Adrenal gland (tissue), 12 donors: ENCODE results near the gene NCKIPSD. TPM values are rescaled to one million over a fixed set of nuclear protein-coding genes. Genes with fewer than 3 reads are reported as not detected.

ENCODE experiments used
- DNase-seq, 7 donors: peaks; one replicate each; pipeline ENCODE4 v3.0.0-alpha.2; 2019 to 2020
- H3K27ac ChIP-seq, 5 donors: fragments of 200-600 bp; sonication (generic) in 4 of 5; 1 replicate in 3 of 5; 2 replicates in 2 of 5; pipeline versions ENCODE4 v1.5.1 to v1.8.0; 2016 to 2020; ENCODE audit warnings: mild to moderate bottlenecking in 1 of 5
- H3K27me3 ChIP-seq: fragments of 200-600 bp; 2 replicates; pipeline ENCODE4 v1.8.0; 2021
- H3K36me3 ChIP-seq, 2 donors: fragments of 200-600 bp; replicated peaks in 1 of 2; 1 replicate in 1 of 2; 2 replicates in 1 of 2; pipeline versions ENCODE4 v1.5.1 to v1.8.0; 2018 to 2022
- H3K4me1 ChIP-seq, 2 donors: fragments of 200-600 bp; replicated peaks in 1 of 2; 1 replicate in 1 of 2; 2 replicates in 1 of 2; pipeline versions ENCODE4 v1.5.1 to v1.8.0; 2018 to 2021
- H3K4me3 ChIP-seq, 4 donors: fragments of 200-600 bp; sonication (generic) in 3 of 4; one replicate each; pipeline ENCODE4 v1.5.1; 2016 to 2018
- H3K9me3 ChIP-seq, 3 donors: fragments of 200-600 bp; sonication (generic) in 1 of 3; replicated peaks in 1 of 3; 1 replicate in 2 of 3; 2 replicates in 1 of 3; pipeline versions ENCODE4 v1.5.1 to v1.8.0; 2016 to 2021
- POLR2A ChIP-seq, 2 donors: fragments of 450-650 bp; IDR thresholded peaks; one replicate each; pipeline ENCODE4 v1.6.1; 2017; ENCODE audit warnings: antibody characterized with exemption in 2 of 2, mild to moderate bottlenecking in 2 of 2, moderate library complexity in 1 of 2
- WGBS, 4 donors: extraction: QIAGEN DNeasy Blood & Tissue Kit in 2 of 4; methylation state at CpG; one replicate each; pipeline versions ENCODE4 v1.1.5 to v1.1.7; 2013 to 2017; 5-methylcytosine and 5-hydroxymethylcytosine counted together
- intact Hi-C, 2 donors: fragments of 100-400 bp; cut with DNase I; formaldehyde crosslinking; loops; one replicate each; pipeline versions ENCODE4 v1.14.1 to v1.15.0; 2022 to 2023
- polyA plus RNA-seq, 3 donors: library from polyadenylated mRNA; stranded (reverse); fragments of 200-250 nt in 2 of 3; fragments of 350-450 nt in 1 of 3; fragmentation: Illumina TruSeq in 1 of 3; extraction: RNeasy Lipid Tissue Mini Kit (QIAGEN cat#74804) in 1 of 3; gene quantifications; one replicate each; pipeline ENCODE4 v1.2.3, GENCODE V29; 2013 to 2014
- total RNA-seq, 9 donors: library from RNA; depleted of rRNA in 4 of 9; stranded (reverse); fragments of >200 nt in 4 of 9; fragments of 120-200 nt in 1 of 9; fragmentation: NEBNext Ultra II Directional in 1 of 9; extraction: Animal tissue kit (Norgen Biotek cat#: 25700) in 1 of 9; gene quantifications; one replicate each; pipeline versions ENCODE4 v1.1.0 to v1.2.4, GENCODE V29; 2013 to 2023
- TF ChIP-seq, protein P1 (sequence below), 6 experiments: fragments of 450-650 bp in 4 of 6; fragments of 200-600 bp in 2 of 6; sonication (generic) in 1 of 6; IDR thresholded peaks; 1 replicate in 5 of 6; 2 replicates in 1 of 6; pipeline versions ENCODE4 v1.5.1 to v1.8.0; 2016 to 2021; ENCODE audit warnings: antibody characterized with exemption in 6 of 6, mild to moderate bottlenecking in 2 of 6, moderate library complexity in 1 of 6
- donor health status: healthy with polysubstance abuse.
- donor health status: Bipolar disorder and iron deficiency.
- donor health status: DM: yes; HTN: yes; CAD: no.
- donor health status: DM: no; HTN: no; CAD: no.
- donor health status: DM: no; HTN: no; CAD: no.
- donor health status: DM: yes; HTN: yes; CAD: no.

NCKIPSD gene
- total and polyA plus RNA-seq, 12 donors, result 14.0 to 78.7 (median 26.7) TPM

DNA sequence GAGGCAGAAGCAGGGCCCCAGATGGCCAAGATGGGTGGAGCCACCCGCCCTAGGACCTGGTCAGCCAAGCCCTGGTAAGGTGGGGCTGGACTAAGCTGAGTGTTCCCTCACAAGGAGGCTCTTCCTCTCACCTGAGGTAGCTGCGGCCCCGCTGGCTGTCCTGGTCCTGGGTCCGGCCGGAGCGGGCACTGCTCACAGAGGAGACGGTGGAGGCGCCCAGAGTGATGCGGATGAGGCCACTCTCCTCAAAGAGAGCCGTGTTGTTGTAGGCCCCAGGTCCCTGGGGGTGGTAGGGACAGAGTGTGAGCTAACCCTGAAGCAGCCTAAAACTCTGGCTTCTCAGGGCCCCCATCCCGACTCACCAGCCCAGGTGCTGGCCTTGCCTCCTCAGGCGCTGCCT lies 43.1 kb downstream of the NCKIPSD start:
- Histone ChIP-seq H3K4me3 (no peak overlapping the region), H3K9me3 (no peaks in the 10 kb centered on the region), H3K4me1 (no peaks in the 10 kb centered on the region), H3K27me3 (no peaks in the 10 kb centered on the region), H3K27ac (no peak overlapping the region), H3K36me3 (no peaks in the 10 kb centered on the region)
- WGBS, 4 donors, result 91 to 100% (median 94%) methylated on average over 1 to 12 of the region's 12 CpGs
- no peak for DNase-seq
- intact Hi-C loops, result no loop called here
- TF ChIP-seq POLR2A (IDR thresholded peaks at IDR 0.05), result no peak
- TF ChIP-seq, protein P1, sequence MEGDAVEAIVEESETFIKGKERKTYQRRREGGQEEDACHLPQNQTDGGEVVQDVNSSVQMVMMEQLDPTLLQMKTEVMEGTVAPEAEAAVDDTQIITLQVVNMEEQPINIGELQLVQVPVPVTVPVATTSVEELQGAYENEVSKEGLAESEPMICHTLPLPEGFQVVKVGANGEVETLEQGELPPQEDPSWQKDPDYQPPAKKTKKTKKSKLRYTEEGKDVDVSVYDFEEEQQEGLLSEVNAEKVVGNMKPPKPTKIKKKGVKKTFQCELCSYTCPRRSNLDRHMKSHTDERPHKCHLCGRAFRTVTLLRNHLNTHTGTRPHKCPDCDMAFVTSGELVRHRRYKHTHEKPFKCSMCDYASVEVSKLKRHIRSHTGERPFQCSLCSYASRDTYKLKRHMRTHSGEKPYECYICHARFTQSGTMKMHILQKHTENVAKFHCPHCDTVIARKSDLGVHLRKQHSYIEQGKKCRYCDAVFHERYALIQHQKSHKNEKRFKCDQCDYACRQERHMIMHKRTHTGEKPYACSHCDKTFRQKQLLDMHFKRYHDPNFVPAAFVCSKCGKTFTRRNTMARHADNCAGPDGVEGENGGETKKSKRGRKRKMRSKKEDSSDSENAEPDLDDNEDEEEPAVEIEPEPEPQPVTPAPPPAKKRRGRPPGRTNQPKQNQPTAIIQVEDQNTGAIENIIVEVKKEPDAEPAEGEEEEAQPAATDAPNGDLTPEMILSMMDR (IDR thresholded peaks at IDR 0.05), result no peak

DNA sequence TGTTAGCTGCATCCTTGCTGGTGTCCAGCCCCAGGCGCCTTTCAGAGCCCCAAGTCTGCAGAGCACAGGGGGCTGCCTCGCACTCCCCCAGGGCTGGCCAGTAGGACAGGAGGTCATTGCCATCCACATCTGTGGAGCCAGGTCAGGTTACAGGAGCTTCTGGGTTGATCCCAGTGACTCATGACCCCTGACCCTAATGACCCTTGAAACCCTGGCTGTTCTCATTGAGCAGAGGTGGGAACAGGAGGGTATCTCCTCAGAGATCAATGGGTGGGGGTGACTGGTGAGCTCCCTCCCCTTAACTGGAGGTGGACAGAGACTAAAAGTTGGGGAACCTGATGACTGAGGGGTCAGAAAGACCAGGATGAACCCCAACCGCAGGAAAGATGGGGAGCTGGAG lies 44.3 kb downstream of the NCKIPSD start:
- DNase-seq, result no peak
- H3K27me3 ChIP-seq, result no peaks in the 10 kb centered on the region
- H3K9me3 ChIP-seq, result no peaks in the 10 kb centered on the region
- no peak for TF ChIP-seq POLR2A (IDR thresholded peaks at IDR 0.05)
- TF ChIP-seq, protein P1 (IDR thresholded peaks at IDR 0.05), result no peak
- WGBS, 4 donors, result 89 to 100% (median 94%) methylated on average over 1 to 3 of the region's 3 CpGs
- H3K4me3 ChIP-seq, result no peak overlapping the region
- peaks cover 1 to 6% of the 10 kb centered on the region in 2 donors for H3K4me1 ChIP-seq
- H3K36me3 ChIP-seq, result no peaks in the 10 kb centered on the region
- H3K27ac ChIP-seq, result no peak overlapping the region
- intact Hi-C loops, result no loop called here

DNA sequence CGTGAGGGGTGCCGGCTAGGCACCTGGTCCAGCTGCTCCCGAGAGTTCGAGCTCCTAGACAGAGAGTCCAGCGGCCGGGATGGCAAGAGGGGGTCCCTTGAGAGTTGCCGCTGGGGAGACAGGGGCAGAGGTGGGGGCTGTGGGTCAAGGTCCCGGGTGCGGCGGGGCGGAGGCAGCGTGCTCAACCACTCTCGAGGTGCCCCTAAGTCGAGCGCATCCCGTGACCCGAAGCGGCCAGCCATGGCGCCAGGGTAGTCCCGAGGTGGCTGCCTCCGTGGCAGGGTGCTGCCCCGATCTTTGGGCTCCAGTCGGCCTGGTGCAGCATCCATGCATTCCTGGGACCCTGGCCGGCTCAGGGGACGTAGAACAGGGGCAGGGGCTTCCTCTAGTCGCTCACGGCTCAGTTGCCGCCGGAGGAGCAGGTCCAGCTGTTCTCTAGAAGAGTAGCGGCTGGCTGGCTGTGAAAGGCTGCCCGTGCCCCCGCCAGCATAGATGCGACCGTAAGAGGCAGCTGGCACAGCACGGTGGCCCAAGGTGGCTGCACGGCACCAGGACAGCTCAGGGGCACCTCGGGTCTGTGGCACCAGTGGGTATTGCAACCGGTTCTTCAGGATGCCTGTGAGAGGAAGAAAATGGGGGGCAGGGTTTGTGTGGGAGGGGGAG lies 45.6 kb downstream of the NCKIPSD start:
- intact Hi-C loops, result no loop called here
- Histone ChIP-seq H3K27me3 (no peaks in the 10 kb centered on the region), H3K36me3 (no peaks in the 10 kb centered on the region), H3K4me3 (no peak overlapping the region), H3K9me3 (no peaks in the 10 kb centered on the region), H3K27ac (no peak overlapping the region), H3K4me1 (peaks cover 8 to 14% of the 10 kb centered on the region in 2 donors)
- 84 to 89% (median 87%) methylated on average over 19 to 38 of the region's 38 CpGs for WGBS, 4 donors
- DNase-seq, result no peak
- TF ChIP-seq, protein P1 (IDR thresholded peaks at IDR 0.05), result no peak
- TF ChIP-seq POLR2A (IDR thresholded peaks at IDR 0.05), result no peak

DNA sequence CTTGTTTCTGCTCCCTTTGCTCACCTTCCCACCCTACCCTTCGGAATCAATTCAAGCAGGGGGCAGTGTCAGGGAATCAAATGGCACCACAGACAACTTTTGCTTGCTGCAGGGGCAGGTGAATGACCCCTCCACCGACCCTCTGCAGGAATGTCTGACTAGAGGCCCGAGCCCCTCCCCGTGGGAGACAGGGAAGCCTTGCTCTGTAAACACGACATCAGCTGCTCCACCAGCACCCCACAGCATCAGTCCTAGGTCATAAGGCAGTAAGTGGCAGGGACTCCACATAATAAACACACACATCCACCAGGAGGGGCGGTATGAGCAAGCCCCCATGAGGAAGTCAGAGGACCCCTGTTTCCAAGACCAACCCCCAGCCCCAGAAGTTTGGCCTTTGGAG lies 48.4 kb downstream of the NCKIPSD start:
- no peaks in the 10 kb centered on the region for H3K27me3 ChIP-seq
- WGBS, 4 donors, result 59 to 71% (median 69%) methylated on average over 4 to 6 of the region's 6 CpGs
- no peak overlapping the region for H3K27ac ChIP-seq
- DNase-seq, result no peak
- peaks cover 0 to 13% of the 10 kb centered on the region in 2 donors for H3K36me3 ChIP-seq
- no peaks in the 10 kb centered on the region for H3K9me3 ChIP-seq
- TF ChIP-seq POLR2A (IDR thresholded peaks at IDR 0.05), result no peak
- TF ChIP-seq, protein P1 (IDR thresholded peaks at IDR 0.05), result no peak
- H3K4me3 ChIP-seq, result no peak overlapping the region
- H3K4me1 ChIP-seq, result peaks cover 13 to 24% of the 10 kb centered on the region in 2 donors
- intact Hi-C loops, result no loop called here
